Thyroid gland (tissue), 4 donors: ENCODE measurements around the gene RAB31.

Source experiments
- POLR2A ChIP-seq, 2 donors: fragments of 450-650 bp; IDR thresholded peaks; one replicate each; pipeline ENCODE4 v1.6.1; 2017; ENCODE audit warnings: antibody characterized with exemption in 2 of 2, mild to moderate bottlenecking in 2 of 2, moderate library complexity in 1 of 2
- TF ChIP-seq, protein P1 (sequence below), 6 experiments: fragments of 200-600 bp in 3 of 6; fragments of 450-650 bp in 3 of 6; sonication (generic) in 3 of 6; IDR thresholded peaks; one replicate each; pipeline ENCODE4 v1.5.1; 2016 to 2019; ENCODE audit warnings: antibody characterized with exemption in 6 of 6, mild to moderate bottlenecking in 2 of 6, inconsistent platforms in 1 of 6, moderate library complexity in 1 of 6

DNA sequence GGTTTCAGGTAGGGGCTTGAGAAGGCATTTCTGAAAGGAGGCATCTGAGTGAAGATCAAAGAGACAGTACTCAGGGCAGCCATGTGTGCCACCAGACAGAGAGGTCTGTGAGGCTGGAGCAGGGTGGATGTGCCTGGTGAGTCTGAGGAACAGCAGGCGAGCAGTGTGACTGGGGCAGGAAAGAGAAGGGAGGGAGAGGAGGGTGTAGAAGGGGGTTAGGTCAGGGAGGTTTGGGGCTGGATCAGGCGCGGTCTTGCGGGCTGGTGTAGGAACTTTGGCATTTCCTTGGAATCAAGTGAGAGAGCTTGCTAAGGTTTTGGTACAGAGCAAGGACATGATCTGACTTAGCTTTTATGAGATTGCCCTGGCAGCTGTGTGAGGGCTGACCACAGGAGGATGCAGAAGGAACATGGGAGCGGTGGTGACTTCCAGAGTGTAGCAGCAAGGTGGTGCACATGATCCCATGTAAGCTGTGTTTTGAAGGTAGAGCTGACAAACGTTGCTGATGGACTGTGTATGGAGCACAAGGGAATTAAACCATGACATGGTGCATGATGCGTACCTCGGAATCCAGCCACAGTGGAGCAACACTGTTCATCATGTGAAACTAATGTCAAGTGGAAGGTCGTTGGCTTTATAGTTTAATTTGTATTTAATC is 13.9 kb downstream of the RAB31 start:
- TF ChIP-seq, protein P1, sequence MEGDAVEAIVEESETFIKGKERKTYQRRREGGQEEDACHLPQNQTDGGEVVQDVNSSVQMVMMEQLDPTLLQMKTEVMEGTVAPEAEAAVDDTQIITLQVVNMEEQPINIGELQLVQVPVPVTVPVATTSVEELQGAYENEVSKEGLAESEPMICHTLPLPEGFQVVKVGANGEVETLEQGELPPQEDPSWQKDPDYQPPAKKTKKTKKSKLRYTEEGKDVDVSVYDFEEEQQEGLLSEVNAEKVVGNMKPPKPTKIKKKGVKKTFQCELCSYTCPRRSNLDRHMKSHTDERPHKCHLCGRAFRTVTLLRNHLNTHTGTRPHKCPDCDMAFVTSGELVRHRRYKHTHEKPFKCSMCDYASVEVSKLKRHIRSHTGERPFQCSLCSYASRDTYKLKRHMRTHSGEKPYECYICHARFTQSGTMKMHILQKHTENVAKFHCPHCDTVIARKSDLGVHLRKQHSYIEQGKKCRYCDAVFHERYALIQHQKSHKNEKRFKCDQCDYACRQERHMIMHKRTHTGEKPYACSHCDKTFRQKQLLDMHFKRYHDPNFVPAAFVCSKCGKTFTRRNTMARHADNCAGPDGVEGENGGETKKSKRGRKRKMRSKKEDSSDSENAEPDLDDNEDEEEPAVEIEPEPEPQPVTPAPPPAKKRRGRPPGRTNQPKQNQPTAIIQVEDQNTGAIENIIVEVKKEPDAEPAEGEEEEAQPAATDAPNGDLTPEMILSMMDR (IDR thresholded peaks at IDR 0.05) = no peak
- TF ChIP-seq POLR2A (IDR thresholded peaks at IDR 0.05) = no peak
